MCF 10A (cell line): ENCODE measurements around the gene DET1. TPM values are rescaled to one million over a fixed set of nuclear protein-coding genes. Genes with fewer than 3 reads are reported as not detected.
"Not testable (repeated sequence)": the region's sequence is repeated elsewhere in the genome, so short reads cannot be mapped to it uniquely, and the experiment has no call there.

Source experiments
- BruUV-seq: library from RNA; stranded (reverse); fragments of 400-500 nt; replicated peaks from 2 replicates; lab custom pipeline; 2021; lab: Mats Ljungman, UMichigan
- CTCF ChIA-PET: fragments of 300-600 bp; sonication (Branson Sonifier 250); formaldehyde crosslinking; extraction: SDS; loops from one replicate; lab custom pipeline; 2021; ENCODE audit warnings: antibody characterized with exemption, inconsistent platforms; lab: Yijun Ruan, JAX
- POLR2A ChIA-PET: fragments of 300-600, 350-650 bp; sonication (Branson Sonifier 250); formaldehyde crosslinking; extraction: SDS; loops from one replicate; lab custom pipeline; 2020; ENCODE audit warnings: antibody characterized with exemption, inconsistent platforms; lab: Yijun Ruan, JAX
- DNase-seq: peaks from one replicate; pipeline ENCODE4 v3.0.0-alpha.2; 2018; ENCODE audit not compliant: unreplicated experiment
- H3K27ac Mint-ChIP-seq: one replicate; pipeline ENCODE4 v1.8.0; 2022; ENCODE audit warnings: mild to moderate bottlenecking, low read depth, mixed read lengths; ENCODE audit not compliant: unreplicated experiment
- H3K27me3 Mint-ChIP-seq: one replicate; pipeline ENCODE4 v1.8.0; 2022; ENCODE audit warnings: mixed read lengths; ENCODE audit not compliant: insufficient read depth, unreplicated experiment
- H3K36me3 Mint-ChIP-seq: one replicate; pipeline ENCODE4 v1.8.0; 2022; ENCODE audit warnings: mild to moderate bottlenecking, moderate library complexity, mixed read lengths; ENCODE audit not compliant: insufficient read depth, unreplicated experiment
- H3K4me1 Mint-ChIP-seq: one replicate; pipeline ENCODE4 v1.8.0; 2022; ENCODE audit warnings: mixed read lengths; ENCODE audit not compliant: insufficient read depth, unreplicated experiment
- H3K4me3 Mint-ChIP-seq: one replicate; pipeline ENCODE4 v1.8.0; 2022; ENCODE audit warnings: mild to moderate bottlenecking, moderate library complexity, mixed read lengths; ENCODE audit not compliant: unreplicated experiment
- H3K9me3 Mint-ChIP-seq: one replicate; pipeline ENCODE4 v1.8.0; 2022; ENCODE audit warnings: mixed read lengths; ENCODE audit not compliant: unreplicated experiment
- intact Hi-C: fragments of 100-400 bp; cut with micrococcal nuclease; formaldehyde crosslinking; loops from 2 replicates; pipeline ENCODE4 v1.14.1; 2022
- total RNA-seq: library from RNA; stranded (reverse); gene quantifications from 2 replicates; pipeline ENCODE4 v1.2.3, GENCODE V29; 2022
- TF ChIP-seq, protein P1 (sequence below): fragments of 200-600 bp; IDR thresholded peaks from one replicate; pipeline ENCODE4 v1.8.0; 2022; ENCODE audit warnings: antibody characterized with exemption, mild to moderate bottlenecking; ENCODE audit not compliant: unreplicated experiment

The DET1 gene
- total RNA-seq, 1 experiment from 2014 or later, result 5.1 TPM

DNA sequence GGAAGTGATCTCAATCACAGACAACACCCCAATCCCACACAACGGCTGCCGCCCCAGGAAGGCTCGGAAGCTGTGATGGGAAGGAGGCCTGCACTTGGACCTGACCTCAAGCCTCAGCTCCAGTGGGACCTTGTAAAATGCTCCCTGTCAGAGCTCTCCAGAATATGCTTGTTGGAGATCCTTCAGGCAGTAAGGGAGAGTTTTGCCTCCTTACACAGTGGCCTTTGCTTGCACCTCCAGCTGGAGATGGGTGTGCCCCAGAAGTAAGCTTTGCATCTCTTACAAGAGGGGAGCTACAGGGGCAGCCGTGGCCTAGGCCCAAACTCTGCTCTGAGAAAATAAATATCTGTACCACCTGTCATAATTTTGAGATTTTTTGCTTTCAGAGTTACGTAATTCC, 68.6 kb downstream of the DET1 start:
- H3K4me3 Mint-ChIP-seq, result no peak overlapping the region
- TF ChIP-seq, protein P1, sequence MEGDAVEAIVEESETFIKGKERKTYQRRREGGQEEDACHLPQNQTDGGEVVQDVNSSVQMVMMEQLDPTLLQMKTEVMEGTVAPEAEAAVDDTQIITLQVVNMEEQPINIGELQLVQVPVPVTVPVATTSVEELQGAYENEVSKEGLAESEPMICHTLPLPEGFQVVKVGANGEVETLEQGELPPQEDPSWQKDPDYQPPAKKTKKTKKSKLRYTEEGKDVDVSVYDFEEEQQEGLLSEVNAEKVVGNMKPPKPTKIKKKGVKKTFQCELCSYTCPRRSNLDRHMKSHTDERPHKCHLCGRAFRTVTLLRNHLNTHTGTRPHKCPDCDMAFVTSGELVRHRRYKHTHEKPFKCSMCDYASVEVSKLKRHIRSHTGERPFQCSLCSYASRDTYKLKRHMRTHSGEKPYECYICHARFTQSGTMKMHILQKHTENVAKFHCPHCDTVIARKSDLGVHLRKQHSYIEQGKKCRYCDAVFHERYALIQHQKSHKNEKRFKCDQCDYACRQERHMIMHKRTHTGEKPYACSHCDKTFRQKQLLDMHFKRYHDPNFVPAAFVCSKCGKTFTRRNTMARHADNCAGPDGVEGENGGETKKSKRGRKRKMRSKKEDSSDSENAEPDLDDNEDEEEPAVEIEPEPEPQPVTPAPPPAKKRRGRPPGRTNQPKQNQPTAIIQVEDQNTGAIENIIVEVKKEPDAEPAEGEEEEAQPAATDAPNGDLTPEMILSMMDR, result no peak
- BruUV-seq, result no TSS peak
- H3K36me3 Mint-ChIP-seq, result peaks cover 29% of the 10 kb centered on the region
- no peak for DNase-seq
- H3K9me3 Mint-ChIP-seq, result no peaks in the 10 kb centered on the region
- H3K4me1 Mint-ChIP-seq, result no peaks in the 10 kb centered on the region
- H3K27ac Mint-ChIP-seq, result no peak overlapping the region
- intact Hi-C loops, result no loop called here
- CTCF ChIA-PET, result interaction anchor here (0.5 to 1.2 kb wide), 8 partner anchors 8 to 223 kb away, joined by 3 to 6 read pairs (median 4); partner anchors contain the start of gene ISG20
- H3K27me3 Mint-ChIP-seq, result no peaks in the 10 kb centered on the region
- POLR2A ChIA-PET, result no interaction called here

GRCh38 chr15:88477126-88477525, 69.4 kb downstream of the DET1 start:
- intact Hi-C loops, result no loop called here
- no peak overlapping the region for H3K4me3 Mint-ChIP-seq
- ChIA-PET CTCF (interaction anchor here (0.5 to 1.2 kb wide), 13 partner anchors 10 to 1198 kb away, joined by 3 to 8 read pairs (median 3); partner anchors contain the start of genes MRPL46 and MRPS11), POLR2A (no interaction called here)
- no peaks in the 10 kb centered on the region for H3K27me3 Mint-ChIP-seq
- H3K9me3 Mint-ChIP-seq, result no peaks in the 10 kb centered on the region
- H3K27ac Mint-ChIP-seq, result peak overlapping the region; percentile 71
- no peak for DNase-seq
- peaks cover 29% of the 10 kb centered on the region for H3K36me3 Mint-ChIP-seq
- BruUV-seq, result no TSS peak
- no peaks in the 10 kb centered on the region for H3K4me1 Mint-ChIP-seq
- TF ChIP-seq, protein P1, result no peak

DNA sequence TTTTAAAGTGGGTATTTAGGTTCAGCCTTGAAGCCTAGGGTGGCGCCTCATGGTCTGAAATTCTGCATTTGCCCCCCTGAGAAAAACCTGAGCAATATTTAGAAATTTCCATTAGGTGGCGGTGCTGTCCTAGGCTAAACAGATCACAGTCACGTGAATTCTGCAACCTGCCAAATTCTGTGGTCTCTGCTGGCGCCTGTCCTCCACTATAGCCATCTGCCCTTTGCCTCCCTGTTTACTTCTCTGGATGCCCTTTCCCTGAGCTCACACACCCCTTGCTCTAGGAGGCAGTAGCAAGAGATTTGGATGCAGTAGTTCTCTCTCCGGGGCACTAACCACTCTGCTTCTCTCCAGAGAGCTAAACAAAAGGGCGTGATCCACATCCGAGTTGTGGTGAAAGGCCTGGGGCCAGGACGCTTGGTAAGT, 69.8 kb downstream of the DET1 start:
- no TSS peak for BruUV-seq
- DNase-seq, result peak; percentile 49
- no peaks in the 10 kb centered on the region for H3K27me3 Mint-ChIP-seq
- no peaks in the 10 kb centered on the region for H3K4me1 Mint-ChIP-seq
- TF ChIP-seq, protein P1, result peak; percentile 50
- peaks cover 29% of the 10 kb centered on the region for H3K36me3 Mint-ChIP-seq
- intact Hi-C loops, result loop anchor here (1.0 kb wide), 2 partner anchors 138 to 162 kb away; no protein-coding TSS in a partner anchor
- ChIA-PET POLR2A (no interaction called here), CTCF (interaction anchor here (0.6 to 1.2 kb wide), 12 partner anchors 9 to 1260 kb away, joined by 3 to 8 read pairs (median 3); partner anchors contain the start of genes MRPL46 and MRPS11)
- no peak overlapping the region for H3K4me3 Mint-ChIP-seq
- no peaks in the 10 kb centered on the region for H3K9me3 Mint-ChIP-seq
- no peak overlapping the region for H3K27ac Mint-ChIP-seq

DNA sequence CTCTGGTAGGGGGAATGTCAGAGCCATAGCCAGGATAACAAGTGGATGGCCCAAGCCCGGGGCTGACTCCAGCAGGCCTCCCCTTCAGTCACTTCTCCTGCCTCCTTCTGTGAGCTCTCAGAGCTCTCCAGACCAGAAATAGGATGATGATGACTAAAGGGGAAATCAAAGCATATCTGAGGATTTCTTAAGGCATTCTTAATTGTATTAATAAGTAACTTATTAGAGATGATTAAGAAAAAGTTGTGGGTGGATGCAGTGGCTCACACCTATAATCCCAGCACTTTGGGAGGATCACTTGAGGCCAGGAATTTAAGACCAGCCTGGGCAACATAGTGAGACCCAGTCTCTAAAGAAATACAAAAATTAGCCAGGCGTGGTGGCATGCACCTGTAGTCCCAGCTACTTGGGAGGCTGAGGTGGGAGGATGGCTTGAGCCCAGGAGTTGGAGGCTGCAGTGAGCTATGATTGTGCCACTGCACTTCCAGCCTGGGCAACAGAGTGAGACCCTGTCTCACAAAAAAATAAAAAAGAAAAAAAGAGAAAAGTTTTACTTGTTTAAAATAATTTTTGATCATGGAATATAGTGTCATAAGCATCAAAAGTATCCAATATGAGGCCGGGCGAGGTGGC, 72.7 kb downstream of the DET1 start:
- H3K36me3 Mint-ChIP-seq, result peaks cover 29% of the 10 kb centered on the region
- intact Hi-C loops, H3K27ac Mint-ChIP-seq, H3K4me3 Mint-ChIP-seq, H3K4me1 Mint-ChIP-seq, DNase-seq, H3K9me3 Mint-ChIP-seq, BruUV-seq, H3K27me3 Mint-ChIP-seq: not testable (repeated sequence)
- ChIA-PET CTCF (interaction anchor here (0.5 to 0.7 kb wide), 2 partner anchors 12 to 228 kb away, joined by 3 read pairs; no protein-coding TSS in a partner anchor), POLR2A (interaction anchor here (0.7 kb wide), 2 partner anchors 150 to 168 kb away, joined by 3 to 4 read pairs; no protein-coding TSS in a partner anchor)
